Mesenchymal stem cell (in vitro differentiated cells and primary cell): ENCODE measurements around the gene DBNDD1. TPM values are rescaled to one million over a fixed set of nuclear protein-coding genes. Genes with fewer than 3 reads are reported as not detected.
"Not testable (repeated sequence)": the region's sequence is repeated elsewhere in the genome, so short reads cannot be mapped to it uniquely, and the experiment has no call there.

Source experiments
- DNase-seq: peaks from one replicate; pipeline ENCODE4 v3.0.0-alpha.2; 2013
- H2AFZ ChIP-seq: one replicate; pipeline ENCODE4 v1.6.1; 2013; ENCODE audit warnings: low read depth, mild to moderate bottlenecking, control low read depth, inconsistent platforms, low read length, moderate library complexity
- H2AK5ac ChIP-seq: 2 replicates; pipeline ENCODE4 v1.6.1; 2013; ENCODE audit warnings: low read length, moderate library complexity, mild to moderate bottlenecking, inconsistent platforms; ENCODE audit not compliant: severe bottlenecking
- H2BK120ac ChIP-seq: one replicate; pipeline ENCODE4 v1.6.1; 2013; ENCODE audit warnings: low read depth, mild to moderate bottlenecking, inconsistent platforms, low read length, moderate library complexity
- H2BK12ac ChIP-seq, 2 experiments: one replicate each; pipeline ENCODE4 v1.6.1; 2013; ENCODE audit warnings: inconsistent platforms in 2 of 2, low read length in 2 of 2, mild to moderate bottlenecking in 2 of 2, moderate library complexity in 2 of 2, control low read depth in 1 of 2
- H2BK15ac ChIP-seq: one replicate; pipeline ENCODE4 v1.6.1; 2013; ENCODE audit warnings: mild to moderate bottlenecking, low read depth, inconsistent platforms; ENCODE audit not compliant: poor library complexity, severe bottlenecking
- H2BK5ac ChIP-seq: 2 replicates; pipeline ENCODE4 v1.6.1; 2013; ENCODE audit warnings: low read depth, mild to moderate bottlenecking, low read length, control low read depth, inconsistent platforms; ENCODE audit not compliant: poor library complexity, severe bottlenecking
- H3K14ac ChIP-seq, 2 experiments: one replicate each; pipeline ENCODE4 v1.6.1; 2013; ENCODE audit warnings: inconsistent platforms in 2 of 2, low read length in 2 of 2, control low read depth in 1 of 2, mild to moderate bottlenecking in 1 of 2, moderate library complexity in 1 of 2
- H3K18ac ChIP-seq, 2 experiments: one replicate each; pipeline ENCODE4 v1.6.1; 2013; ENCODE audit warnings: inconsistent platforms in 2 of 2, low read length in 2 of 2, control low read depth in 1 of 2, low read depth in 1 of 2, mild to moderate bottlenecking in 1 of 2
- H3K23ac ChIP-seq, 2 experiments: one replicate each; pipeline ENCODE4 v1.6.1; 2013; ENCODE audit warnings: inconsistent platforms in 2 of 2, low read length in 2 of 2, mild to moderate bottlenecking in 2 of 2, moderate library complexity in 2 of 2, control low read depth in 1 of 2
- H3K27ac ChIP-seq: 2 replicates; pipeline ENCODE4 v1.5.1; 2013; ENCODE audit warnings: mild to moderate bottlenecking, moderate library complexity, low read length, control low read depth, inconsistent platforms; ENCODE audit not compliant: poor library complexity, severe bottlenecking
- H3K27me3 ChIP-seq, 2 experiments: 2 replicates each; pipeline versions ENCODE4 v1.6.1 to v1.7.0; 2013; ENCODE audit warnings: low read length in 2 of 2, mild to moderate bottlenecking in 2 of 2, moderate library complexity in 2 of 2, control low read depth in 1 of 2, inconsistent platforms in 1 of 2; ENCODE audit not compliant: control insufficient read depth in 1 of 2, insufficient read depth in 1 of 2
- H3K36me3 ChIP-seq, 2 experiments: 2 replicates each; pipeline versions ENCODE4 v1.6.1 to v1.7.0; 2013; ENCODE audit warnings: low read length in 2 of 2, control low read depth in 1 of 2, inconsistent platforms in 1 of 2, low read depth in 1 of 2, mild to moderate bottlenecking in 1 of 2; ENCODE audit not compliant: insufficient read depth in 2 of 2, control insufficient read depth in 1 of 2
- H3K4ac ChIP-seq, 2 experiments: one replicate each; pipeline ENCODE4 v1.6.1; 2013; ENCODE audit warnings: inconsistent platforms in 2 of 2, low read length in 2 of 2, mild to moderate bottlenecking in 2 of 2, moderate library complexity in 2 of 2, control low read depth in 1 of 2, low read depth in 1 of 2
- H3K4me1 ChIP-seq: 2 replicates; pipeline ENCODE4 v1.6.1; 2013; ENCODE audit warnings: low read depth, low read length, control low read depth; ENCODE audit not compliant: control insufficient read depth, insufficient read depth
- H3K4me2 ChIP-seq: 2 replicates; pipeline ENCODE4 v1.6.1; 2013; ENCODE audit warnings: low read length, mild to moderate bottlenecking, inconsistent platforms; ENCODE audit not compliant: poor library complexity, severe bottlenecking
- H3K4me3 ChIP-seq, 2 experiments: 2 replicates each; pipeline versions ENCODE4 v1.5.1 to v1.7.0; 2013; ENCODE audit warnings: low read length in 2 of 2, mild to moderate bottlenecking in 2 of 2, control low read depth in 1 of 2, low read depth in 1 of 2; ENCODE audit not compliant: insufficient read depth in 1 of 2
- H3K79me1 ChIP-seq: replicated peaks from 2 replicates; pipeline ENCODE4 v1.6.1; 2013; ENCODE audit warnings: mild to moderate bottlenecking, control low read depth, low read length, inconsistent platforms; ENCODE audit not compliant: poor library complexity, severe bottlenecking
- H3K9ac ChIP-seq: 2 replicates; pipeline ENCODE4 v1.7.0; 2013; ENCODE audit warnings: mild to moderate bottlenecking, low read length, moderate library complexity
- H3K9me3 ChIP-seq: 2 replicates; pipeline ENCODE4 v1.7.0; 2013; ENCODE audit warnings: mild to moderate bottlenecking, low read length; ENCODE audit not compliant: control insufficient read depth
- H4K8ac ChIP-seq: one replicate; pipeline ENCODE4 v1.6.1; 2013; ENCODE audit warnings: inconsistent platforms, mild to moderate bottlenecking, low read length, moderate library complexity
- H4K91ac ChIP-seq: one replicate; pipeline ENCODE4 v1.6.1; 2013; ENCODE audit warnings: mild to moderate bottlenecking, low read length, inconsistent platforms
- WGBS: methylation state at CpG from one replicate; pipeline ENCODE4 v1.1.7; 2013; ENCODE audit warnings: mixed read lengths; 5-methylcytosine and 5-hydroxymethylcytosine counted together
- polyA plus RNA-seq, 2 experiments: library from polyadenylated mRNA; stranded (reverse); fragments of 200-250 nt; gene quantifications; one replicate each; pipeline ENCODE4 v1.2.3, GENCODE V29; 2013

Gene DBNDD1
- 5.6 TPM for polyA plus RNA-seq (2013, experiment 1 of 2)
- 5.2 TPM for polyA plus RNA-seq (2013, experiment 2 of 2)

- H2BK120ac ChIP-seq: peak within 1 kb of the TSS; percentile 65
- peak within 1 kb of the TSS; percentile 74 to 81 for H3K18ac ChIP-seq
- no peak for DNase-seq
- H2BK5ac ChIP-seq: no peak within 1 kb of the TSS
- peak within 1 kb of the TSS; percentile 2 to 15 for H3K23ac ChIP-seq
- whole genome bisulfite sequencing: under 1% methylated on average over 51 of the region's 103 CpGs
- peaks cover 22% of the 10 kb centered on the region for H3K4me1 ChIP-seq
- peak within 1 kb of the TSS; percentile 93 for H2AFZ ChIP-seq
- H4K8ac ChIP-seq: peak within 1 kb of the TSS; percentile 88
- peak within 1 kb of the TSS; percentile 97 for H3K4me2 ChIP-seq
- no peaks in the 10 kb centered on the region for H3K36me3 ChIP-seq
- H3K9me3 ChIP-seq: no peaks in the 10 kb centered on the region
- H2BK12ac ChIP-seq: peak within 1 kb of the TSS in 1 of 2 experiments; percentile 43
- peak within 1 kb of the TSS; percentile 69 to 72 for H3K4me3 ChIP-seq
- peak within 1 kb of the TSS in 1 of 2 experiments; percentile 36 for H3K14ac ChIP-seq
- H3K27me3 ChIP-seq: no peaks in the 10 kb centered on the region
- peak within 1 kb of the TSS in 1 of 2 experiments; percentile 57 for H3K4ac ChIP-seq
- peak within 1 kb of the TSS; percentile 54 for H2BK15ac ChIP-seq
- H3K79me1 ChIP-seq: peaks cover 7% of the 10 kb centered on the region
- no peak within 1 kb of the TSS for H4K91ac ChIP-seq
- H3K27ac ChIP-seq: peak within 1 kb of the TSS; percentile 76
- peak within 1 kb of the TSS; percentile 53 for H3K9ac ChIP-seq
- no peak within 1 kb of the TSS for H2AK5ac ChIP-seq
Observed at GRCh38 chr16:90018652-90019542, at the start of gene DBNDD1. DBNDD1 (minus strand) TSS chr16:90019456; CDS start chr16:90019341, 115 bp downstream.

- Histone ChIP-seq H2BK120ac (no peak overlapping the region), H3K9ac (no peak overlapping the region), H3K4me3 (no peak overlapping the region), H3K18ac (no peak overlapping the region), H4K8ac (no peak overlapping the region), H2AFZ (no peak overlapping the region), H3K4me1 (peaks cover 3% of the 10 kb centered on the region), H2BK5ac (no peak overlapping the region), H3K4ac (no peak overlapping the region), H4K91ac (no peak overlapping the region), H3K14ac (no peak overlapping the region), H3K27ac (no peak overlapping the region), H3K27me3 (peaks cover 17 to 30% of the 10 kb centered on the region in 2 experiments), H3K23ac (no peak overlapping the region), H3K4me2 (no peak overlapping the region), H3K9me3 (no peaks in the 10 kb centered on the region), H3K79me1 (no peaks in the 10 kb centered on the region), H2BK12ac (no peak overlapping the region), H3K36me3 (no peaks in the 10 kb centered on the region), H2AK5ac (no peak overlapping the region), H2BK15ac (no peak overlapping the region)
- no peak for DNase-seq
- WGBS: 65% methylated on average over 2 of the region's 3 CpGs
Observed at GRCh38 chr16:90061437-90061836, 42.2 kb upstream of the DBNDD1 start.

- Histone ChIP-seq H3K4me3 (no peak overlapping the region), H3K9ac (no peak overlapping the region), H3K27me3 (peaks cover 7 to 17% of the 10 kb centered on the region in 2 experiments), H2AFZ (peak overlapping the region; percentile 4), H3K18ac (no peak overlapping the region), H3K23ac (no peak overlapping the region), H3K4me2 (no peak overlapping the region), H3K4me1 (peaks cover 3% of the 10 kb centered on the region), H3K9me3 (peaks cover 20% of the 10 kb centered on the region), H2BK5ac (no peak overlapping the region), H2BK15ac (no peak overlapping the region), H3K4ac (no peak overlapping the region), H2AK5ac (no peak overlapping the region), H4K91ac (no peak overlapping the region), H3K79me1 (no peaks in the 10 kb centered on the region), H3K27ac (no peak overlapping the region), H2BK12ac (no peak overlapping the region), H3K14ac (no peak overlapping the region), H3K36me3 (no peaks in the 10 kb centered on the region), H4K8ac (no peak overlapping the region), H2BK120ac (no peak overlapping the region)
- peak; percentile 82 for DNase-seq
- WGBS: 26% methylated on average over 6 of the region's 8 CpGs
Observed at GRCh38 chr16:90057738-90058173, 38.5 kb upstream of the DBNDD1 start.

- not testable (repeated sequence) for H4K8ac ChIP-seq, H2BK15ac ChIP-seq, H3K14ac ChIP-seq, H3K4me1 ChIP-seq, H3K23ac ChIP-seq, H2AFZ ChIP-seq, H2BK12ac ChIP-seq, H2BK120ac ChIP-seq, H3K36me3 ChIP-seq, H3K27ac ChIP-seq, H3K79me1 ChIP-seq, DNase-seq, H4K91ac ChIP-seq, H3K4me2 ChIP-seq, H3K4ac ChIP-seq, H3K9ac ChIP-seq, H3K4me3 ChIP-seq, H2AK5ac ChIP-seq, H3K18ac ChIP-seq, H2BK5ac ChIP-seq
- Histone ChIP-seq H3K27me3 (peaks cover under 1 to 13% of the 10 kb centered on the region in 2 experiments), H3K9me3 (peaks cover 20% of the 10 kb centered on the region)
- 81% methylated on average over 14 of the region's 15 CpGs for WGBS
Observed at GRCh38 chr16:90056521-90056920, 37.3 kb upstream of the DBNDD1 start.
